Retinal pigment epithelial cell (primary cell): ENCODE measurements around the gene TUBGCP6.

ENCODE experiments used
- DNase-seq: peaks from one replicate; pipeline ENCODE4 v3.0.0-alpha.2; 2010; ENCODE audit warnings: low read depth
- H3K4me3 ChIP-seq: 2 replicates; pipeline ENCODE4 v1.5.1; 2011; ENCODE audit warnings: mild to moderate bottlenecking, low read length, control low read depth, moderate library complexity
- TF ChIP-seq, protein P1 (sequence below): conservative IDR thresholded peaks from 2 replicates; pipeline ENCODE4 v1.5.1; 2011; ENCODE audit warnings: low read depth, low read length, control low read depth, inconsistent platforms

Gene TUBGCP6

DNA sequence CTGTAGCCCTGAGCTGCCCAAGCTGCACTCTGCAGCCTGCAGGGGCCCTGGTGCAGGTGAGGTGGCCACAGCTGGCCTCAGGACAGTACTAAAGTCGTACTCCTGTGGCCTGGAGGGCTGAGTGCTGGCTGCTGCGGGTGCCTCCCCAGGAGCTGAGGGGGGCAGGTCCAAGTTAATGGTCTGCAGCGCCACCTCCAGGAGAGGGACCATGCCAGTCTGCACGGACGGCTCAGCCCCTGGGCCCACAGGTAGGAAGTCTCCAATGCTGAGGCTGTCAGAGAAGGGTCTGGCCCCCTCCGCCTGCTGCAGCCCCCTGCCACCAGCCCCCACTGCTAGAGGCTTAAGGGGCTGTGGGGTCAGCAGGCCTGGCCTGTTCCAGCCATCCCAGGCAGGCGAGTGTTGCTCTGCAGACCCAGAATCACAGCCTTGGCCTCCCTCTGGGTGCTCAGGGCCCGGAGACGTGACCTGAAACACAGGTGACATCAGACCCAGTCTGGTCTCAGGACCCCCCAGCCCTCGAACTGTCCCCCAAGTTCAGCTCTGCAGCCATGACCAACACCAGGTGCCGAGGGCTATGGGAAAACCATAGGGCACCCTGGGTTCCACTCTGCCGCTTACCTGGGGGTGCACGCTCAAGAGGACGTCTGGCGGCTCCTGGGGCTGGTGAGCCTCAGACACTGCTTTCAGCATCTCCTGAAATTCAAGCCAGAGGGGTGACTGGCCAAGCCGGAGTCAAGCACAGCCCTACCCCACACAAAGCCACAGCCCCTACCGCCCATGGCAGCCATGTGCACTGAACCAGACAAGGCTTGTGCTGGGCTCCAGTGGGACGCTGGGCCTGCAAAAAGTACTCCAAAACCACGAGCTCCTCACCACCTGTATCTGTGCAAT, 23.2 kb downstream of the TUBGCP6 start:
- H3K4me3 ChIP-seq: no peak overlapping the region
- TF ChIP-seq, protein P1, sequence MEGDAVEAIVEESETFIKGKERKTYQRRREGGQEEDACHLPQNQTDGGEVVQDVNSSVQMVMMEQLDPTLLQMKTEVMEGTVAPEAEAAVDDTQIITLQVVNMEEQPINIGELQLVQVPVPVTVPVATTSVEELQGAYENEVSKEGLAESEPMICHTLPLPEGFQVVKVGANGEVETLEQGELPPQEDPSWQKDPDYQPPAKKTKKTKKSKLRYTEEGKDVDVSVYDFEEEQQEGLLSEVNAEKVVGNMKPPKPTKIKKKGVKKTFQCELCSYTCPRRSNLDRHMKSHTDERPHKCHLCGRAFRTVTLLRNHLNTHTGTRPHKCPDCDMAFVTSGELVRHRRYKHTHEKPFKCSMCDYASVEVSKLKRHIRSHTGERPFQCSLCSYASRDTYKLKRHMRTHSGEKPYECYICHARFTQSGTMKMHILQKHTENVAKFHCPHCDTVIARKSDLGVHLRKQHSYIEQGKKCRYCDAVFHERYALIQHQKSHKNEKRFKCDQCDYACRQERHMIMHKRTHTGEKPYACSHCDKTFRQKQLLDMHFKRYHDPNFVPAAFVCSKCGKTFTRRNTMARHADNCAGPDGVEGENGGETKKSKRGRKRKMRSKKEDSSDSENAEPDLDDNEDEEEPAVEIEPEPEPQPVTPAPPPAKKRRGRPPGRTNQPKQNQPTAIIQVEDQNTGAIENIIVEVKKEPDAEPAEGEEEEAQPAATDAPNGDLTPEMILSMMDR: no peak
- DNase-seq: no peak

GRCh38 chr22:50220603-50221409, 24.0 kb downstream of the TUBGCP6 start:
- no peak overlapping the region for H3K4me3 ChIP-seq
- TF ChIP-seq, protein P1: no peak
- DNase-seq: no peak

DNA sequence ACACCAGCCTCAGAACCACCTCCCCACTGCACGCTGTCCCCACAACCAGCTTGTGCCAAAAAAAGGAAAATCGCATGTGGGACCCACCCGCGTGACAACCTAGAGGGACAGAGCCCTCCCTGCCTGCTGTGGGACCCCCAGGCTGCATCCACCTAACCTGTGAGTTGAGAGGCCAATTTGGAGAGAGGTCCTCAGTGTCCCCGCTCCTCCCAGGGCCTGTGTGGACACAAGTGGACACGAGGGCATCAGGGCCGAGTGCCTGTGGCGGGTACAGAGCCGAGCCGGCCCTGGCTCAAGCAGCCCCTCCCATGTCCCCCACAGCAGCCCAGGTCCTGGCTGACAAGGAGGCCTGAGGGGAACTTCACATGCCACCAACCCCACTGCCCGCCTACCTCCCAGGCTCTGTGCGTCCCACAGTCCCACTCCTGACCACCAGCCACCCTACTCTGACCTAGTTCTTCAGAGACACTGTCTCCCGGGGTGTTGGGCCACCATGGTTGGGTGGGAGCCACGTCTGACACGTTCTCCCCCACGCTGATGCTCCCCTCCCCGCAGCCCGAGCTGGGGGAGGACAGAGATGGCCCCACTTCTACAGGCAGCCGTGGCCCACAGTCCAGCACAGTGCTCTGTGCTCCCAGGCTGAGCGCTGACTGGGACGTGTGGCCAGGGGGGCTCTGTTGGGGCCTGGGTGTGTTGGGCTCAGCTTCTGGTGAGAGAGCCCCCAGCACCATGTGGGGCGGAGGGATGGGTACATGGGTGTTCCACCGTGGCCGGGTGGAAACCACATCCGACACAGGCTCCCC, 24.8 kb downstream of the TUBGCP6 start:
- no peak for DNase-seq
- TF ChIP-seq, protein P1: no peak
- no peak overlapping the region for H3K4me3 ChIP-seq

DNA sequence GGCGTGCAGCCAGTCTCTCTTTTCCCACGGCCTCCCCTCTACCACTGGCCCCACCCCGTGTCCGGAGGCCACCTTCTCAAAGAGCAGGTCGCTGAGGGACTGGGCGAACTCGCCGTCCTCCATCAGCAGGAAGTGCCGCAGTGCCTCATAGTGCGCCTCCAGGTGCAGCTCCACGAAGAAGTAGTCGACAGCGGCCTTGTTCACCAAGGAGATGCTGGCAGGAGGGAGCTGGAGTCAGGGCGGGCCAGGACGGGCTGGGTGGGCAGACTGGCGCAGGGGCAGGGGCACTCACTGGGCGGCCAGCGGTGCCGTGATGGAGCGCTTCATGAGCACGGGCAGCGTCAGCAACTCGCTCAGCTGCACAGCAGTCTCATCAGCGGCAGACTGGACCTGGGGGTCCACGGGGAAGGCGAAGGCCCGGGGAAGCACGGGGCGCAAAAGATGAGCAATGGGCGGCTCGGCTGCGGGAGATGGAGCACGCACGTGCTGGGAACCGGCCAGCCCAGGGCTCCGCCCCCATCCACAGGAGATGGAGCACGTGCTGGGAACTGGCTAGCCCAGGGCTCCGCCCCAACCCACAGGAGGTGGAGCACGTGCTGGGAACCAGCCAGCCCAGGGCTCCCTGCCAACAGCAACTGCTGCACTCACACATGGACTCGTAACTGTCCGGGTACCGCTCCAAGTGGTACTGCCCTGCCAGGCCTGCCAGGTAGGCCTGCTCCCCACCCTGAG, 25.7 kb downstream of the TUBGCP6 start:
- H3K4me3 ChIP-seq: no peak overlapping the region
- DNase-seq: peak; percentile 51
- TF ChIP-seq, protein P1: no peak

- no peak for DNase-seq
- TF ChIP-seq, protein P1: no peak
- no peak overlapping the region for H3K4me3 ChIP-seq
These were observed 26.4 kb downstream of the TUBGCP6 start for GRCh38 chr22:50218153-50218995.
